PC-3 (cell line): ENCODE data around the gene SAP30L.

Experiments
- CTCF ChIP-seq: fragments of 300-600 bp; sonication (generic); conservative IDR thresholded peaks from 2 replicates; pipeline ENCODE4 v1.5.1; 2017; ENCODE audit warnings: antibody characterized with exemption, low read depth, mild to moderate bottlenecking, low read length
- EZH2 ChIP-seq: fragments of 300-600 bp; sonication (generic); IDR thresholded peaks from one replicate; pipeline ENCODE4 v1.6.1; 2017; ENCODE audit warnings: antibody characterized with exemption, mild to moderate bottlenecking, low read length; ENCODE audit not compliant: unreplicated experiment
- EZH2phosphoT487 ChIP-seq: fragments of 300-600 bp; sonication (generic); IDR thresholded peaks from 2 replicates; pipeline ENCODE4 v1.6.1; 2018; ENCODE audit warnings: mild to moderate bottlenecking, antibody characterized with exemption, low read length, borderline replicate concordance

DNA sequence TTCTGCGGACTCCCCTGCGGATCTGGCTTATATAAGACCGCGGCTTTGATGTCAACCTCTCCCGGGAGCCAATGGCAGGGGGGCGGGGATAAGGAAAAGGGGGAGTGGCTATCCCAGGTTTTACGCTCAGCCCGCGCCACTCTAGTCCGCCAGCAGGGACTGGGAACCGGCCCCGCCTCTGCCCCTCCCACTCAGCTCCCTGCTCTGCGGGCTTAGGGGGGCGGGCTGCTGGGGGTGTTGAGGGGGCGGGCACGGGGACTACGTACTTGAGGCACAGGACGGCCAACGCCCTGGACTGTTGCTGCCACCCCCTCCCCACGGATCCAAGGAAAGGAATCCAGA, 32.4 kb downstream of the SAP30L start, which contains the start of gene HAND1:
- no peak for TF ChIP-seq CTCF
- no peak for TF ChIP-seq EZH2phosphoT487
- no peak for TF ChIP-seq EZH2
